ENCODE results near the gene OBSL1. TPM values are rescaled to one million over a fixed set of nuclear protein-coding genes. Genes with fewer than 3 reads are reported as not detected.

Gene OBSL1
- total and polyA plus RNA-seq, 2 donors (not counting 3 experiments of a cell fraction or from before 2014, with no cell fraction given): 16.7 to 20.7 TPM

DNA sequence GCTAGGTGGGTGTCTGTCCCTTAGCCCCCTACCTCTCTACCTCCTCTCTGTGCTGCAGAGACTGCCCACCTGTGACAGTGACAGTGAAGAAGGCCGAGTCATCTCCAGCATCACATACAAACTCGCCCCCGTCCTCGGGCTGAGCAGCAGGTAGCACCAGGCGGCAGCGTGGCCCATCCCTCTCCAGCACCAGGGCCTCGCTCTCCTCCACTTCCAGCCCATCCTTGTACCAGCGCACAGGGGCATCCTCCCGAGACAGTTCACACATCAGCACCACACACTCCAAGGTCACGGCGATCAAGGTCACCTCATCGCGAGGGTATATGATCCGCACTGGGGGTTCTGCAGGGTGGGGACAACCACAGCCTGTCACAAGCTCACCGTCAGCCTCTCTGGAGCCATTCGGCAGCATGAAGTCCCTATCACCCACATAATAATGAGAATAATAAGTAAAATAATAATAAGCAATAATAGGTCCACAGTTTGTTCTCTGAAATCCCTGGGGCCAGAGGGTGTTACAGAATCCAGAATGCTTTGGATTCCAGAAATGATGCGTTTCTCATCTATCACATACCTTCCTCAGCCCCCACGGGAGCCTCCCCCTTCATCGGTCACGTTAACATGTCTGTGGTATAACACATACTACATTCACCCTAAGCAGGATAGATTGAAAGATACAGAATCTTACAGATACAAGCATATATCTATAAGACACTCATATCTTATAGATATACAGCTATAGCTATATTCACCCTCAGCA lies 12.0 kb downstream of the OBSL1 start:
- Histone ChIP-seq H3K9me3 (replicated peaks; ENCODE audit: control insufficient read depth, insufficient read depth, low read length) (no peaks in the 10 kb centered on the region), H3K79me2 (ENCODE audit: control insufficient read depth, insufficient read depth, low read length) (no peaks in the 10 kb centered on the region), H3K27ac (ENCODE audit: insufficient read depth, low read depth, low read length) (no peak overlapping the region), H3K4me2 (ENCODE audit: insufficient read depth, low read length) (no peak overlapping the region), H3K9me1 (replicated peaks; ENCODE audit: control insufficient read depth, extremely low read depth, insufficient read depth, low read length) (no peaks in the 10 kb centered on the region), H3K4me3 (replicated peaks in 1 of 3; ENCODE audit: insufficient read depth in 1 of 3, low read depth in 1 of 3, low read length in 3 of 3) (no peak overlapping the region), H3K9ac (replicated peaks; ENCODE audit: extremely low read depth, insufficient read depth, low read length) (no peak overlapping the region), H4K20me1 (replicated peaks; ENCODE audit: control insufficient read depth, extremely low read depth, insufficient read depth, low read length) (no peaks in the 10 kb centered on the region), H3K36me3 (ENCODE audit: control insufficient read depth in 2 of 2, extremely low read depth in 1 of 2, insufficient read depth in 2 of 2, low read length in 2 of 2) (no peaks in the 10 kb centered on the region), H2AFZ (ENCODE audit: low read depth, low read length) (no peak overlapping the region), H3K27me3 (ENCODE audit: control insufficient read depth in 2 of 2, insufficient read depth in 2 of 2, low read length in 2 of 2) (peaks cover 0 to 3% of the 10 kb centered on the region in 2 experiments), H3K4me1 (ENCODE audit: control insufficient read depth, extremely low read depth, insufficient read depth, low read length) (no peaks in the 10 kb centered on the region)
- dilution Hi-C loops (cut with MboI; ENCODE audit: extremely low pct_ligation_motif_present, low sequenced_read_pairs): no loop called here
- FAIRE-seq (no peak), DNase-seq (ENCODE audit: low read depth, low spot score) (no peak)
- intact Hi-C loops (cut with micrococcal nuclease): no loop called here
- no TSS peak for BruUV-seq (replicated peaks)
- TF ChIP-seq FOS (IDR thresholded peaks at IDR 0.05; ENCODE audit: borderline replicate concordance, insufficient read depth, low read length) (no peak), JUN (IDR thresholded peaks at IDR 0.05; ENCODE audit: borderline replicate concordance, insufficient read depth, insufficient read length, low read depth) (no peak), EZH2 (IDR thresholded peaks at IDR 0.05; ENCODE audit: borderline replicate concordance, low read depth, low read length, severe bottlenecking) (no peak), POLR2A (IDR thresholded peaks at IDR 0.05; ENCODE audit: low read depth, low read length) (no peak), POLR2AphosphoS5 (IDR thresholded peaks at IDR 0.05; ENCODE audit: insufficient read depth, low read depth, low read length) (no peak), CTCF (IDR thresholded peaks at IDR 0.05; ENCODE audit: extremely low read depth in 1 of 2, insufficient read depth in 1 of 2, low read depth in 1 of 2, low read length in 2 of 2) (no peak), GATA2 (IDR thresholded peaks at IDR 0.05; ENCODE audit: insufficient read depth, insufficient read length, low read depth, low read length) (no peak), MYC (IDR thresholded peaks at IDR 0.05; ENCODE audit: low read depth, low read length) (no peak)
- TF ChIP-seq, protein P1, sequence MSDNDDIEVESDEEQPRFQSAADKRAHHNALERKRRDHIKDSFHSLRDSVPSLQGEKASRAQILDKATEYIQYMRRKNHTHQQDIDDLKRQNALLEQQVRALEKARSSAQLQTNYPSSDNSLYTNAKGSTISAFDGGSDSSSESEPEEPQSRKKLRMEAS (IDR thresholded peaks at IDR 0.05; ENCODE audit: insufficient read depth, insufficient read length): no peak
- CTCF ChIA-PET: interaction anchor here (0.6 to 2.9 kb wide), 22 partner anchors 8 to 143 kb away, joined by 3 to 42 read pairs (median 6); partner anchors contain the start of genes CHPF, OBSL1, STK11IP and TMEM198
- POLR2A ChIA-PET: no interaction called here

Measured in endothelial cell of umbilical vein (primary cell).